Astrocyte of the cerebellum (primary cell): ENCODE data around the gene RC3H2.
A peak's percentile ranks its signal among the peaks of the same experiment; 100 is the strongest.

Source experiments
- DNase-seq: peaks from one replicate; pipeline ENCODE4 v3.0.0-alpha.2; 2011; ENCODE audit warnings: low read depth
- H3K4me3 ChIP-seq: 2 replicates; pipeline ENCODE4 v1.5.1; 2011; ENCODE audit warnings: mild to moderate bottlenecking, low read depth, low read length, moderate library complexity
- in situ Hi-C: cut with HindIII; loops from 2 replicates; pipeline ENCODE4 v1.10.0; 2017; ENCODE audit warnings: low sequenced_read_pairs
- TF ChIP-seq, protein P1 (sequence below): IDR thresholded peaks from 2 replicates; pipeline ENCODE4 v1.5.1; 2012; ENCODE audit warnings: low read length, low read depth, moderate library complexity, mild to moderate bottlenecking; ENCODE audit errors: missing control alignments

RC3H2 gene

DNA sequence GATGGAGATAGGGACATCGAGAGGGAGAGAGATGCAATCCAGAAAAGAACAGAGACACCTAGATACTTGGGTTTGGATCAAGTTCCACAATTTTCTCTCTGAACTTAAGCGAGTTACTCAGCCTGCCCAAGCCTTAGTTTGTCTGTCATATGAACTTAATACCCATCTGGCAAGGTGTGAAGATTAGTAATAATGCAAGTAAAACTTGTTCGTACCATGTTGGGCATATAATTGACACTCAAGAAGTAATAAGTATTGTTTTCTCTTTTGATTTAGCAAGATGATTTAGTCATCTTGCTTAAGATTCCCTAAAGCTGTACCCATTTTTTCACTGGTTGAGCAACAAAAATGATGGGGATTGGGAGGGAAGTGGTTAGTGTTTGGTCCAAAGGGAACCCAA, 43.2 kb upstream of the RC3H2 start:
- no peak overlapping the region for H3K4me3 ChIP-seq
- DNase-seq, result no peak

DNA sequence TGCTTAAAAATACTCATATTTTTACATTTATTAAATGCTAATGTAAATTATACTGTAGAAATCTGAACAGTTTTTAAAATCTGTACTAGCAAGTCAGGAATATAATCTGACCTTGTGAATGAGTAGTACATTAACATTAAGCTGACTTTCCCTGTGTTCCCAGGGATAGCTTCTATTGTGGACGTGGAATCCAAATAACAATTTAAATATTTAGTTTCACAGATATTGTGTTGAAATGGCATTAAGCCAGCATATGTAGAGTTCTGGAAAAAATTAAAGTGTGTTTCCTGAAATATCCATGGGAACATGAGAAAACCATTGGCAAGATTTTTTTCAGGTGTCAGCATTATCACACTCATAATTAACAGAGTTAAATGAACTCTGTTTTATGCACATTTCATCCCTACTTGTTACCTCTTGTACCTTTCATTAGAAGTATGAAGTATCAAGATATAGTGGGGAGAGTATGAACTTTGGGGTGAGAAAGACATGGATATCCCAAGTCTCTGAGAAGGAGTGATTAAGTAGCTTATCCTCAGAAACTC, 41.4 kb upstream of the RC3H2 start:
- H3K4me3 ChIP-seq, result no peak overlapping the region
- TF ChIP-seq, protein P1, sequence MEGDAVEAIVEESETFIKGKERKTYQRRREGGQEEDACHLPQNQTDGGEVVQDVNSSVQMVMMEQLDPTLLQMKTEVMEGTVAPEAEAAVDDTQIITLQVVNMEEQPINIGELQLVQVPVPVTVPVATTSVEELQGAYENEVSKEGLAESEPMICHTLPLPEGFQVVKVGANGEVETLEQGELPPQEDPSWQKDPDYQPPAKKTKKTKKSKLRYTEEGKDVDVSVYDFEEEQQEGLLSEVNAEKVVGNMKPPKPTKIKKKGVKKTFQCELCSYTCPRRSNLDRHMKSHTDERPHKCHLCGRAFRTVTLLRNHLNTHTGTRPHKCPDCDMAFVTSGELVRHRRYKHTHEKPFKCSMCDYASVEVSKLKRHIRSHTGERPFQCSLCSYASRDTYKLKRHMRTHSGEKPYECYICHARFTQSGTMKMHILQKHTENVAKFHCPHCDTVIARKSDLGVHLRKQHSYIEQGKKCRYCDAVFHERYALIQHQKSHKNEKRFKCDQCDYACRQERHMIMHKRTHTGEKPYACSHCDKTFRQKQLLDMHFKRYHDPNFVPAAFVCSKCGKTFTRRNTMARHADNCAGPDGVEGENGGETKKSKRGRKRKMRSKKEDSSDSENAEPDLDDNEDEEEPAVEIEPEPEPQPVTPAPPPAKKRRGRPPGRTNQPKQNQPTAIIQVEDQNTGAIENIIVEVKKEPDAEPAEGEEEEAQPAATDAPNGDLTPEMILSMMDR, result no peak
- in situ Hi-C loops, result no loop called here
- no peak for DNase-seq

More for the DNA sequence above, 43.2 kb upstream of the RC3H2 start:
- TF ChIP-seq, protein P1, result no peak
- in situ Hi-C loops, result no loop called here

DNA sequence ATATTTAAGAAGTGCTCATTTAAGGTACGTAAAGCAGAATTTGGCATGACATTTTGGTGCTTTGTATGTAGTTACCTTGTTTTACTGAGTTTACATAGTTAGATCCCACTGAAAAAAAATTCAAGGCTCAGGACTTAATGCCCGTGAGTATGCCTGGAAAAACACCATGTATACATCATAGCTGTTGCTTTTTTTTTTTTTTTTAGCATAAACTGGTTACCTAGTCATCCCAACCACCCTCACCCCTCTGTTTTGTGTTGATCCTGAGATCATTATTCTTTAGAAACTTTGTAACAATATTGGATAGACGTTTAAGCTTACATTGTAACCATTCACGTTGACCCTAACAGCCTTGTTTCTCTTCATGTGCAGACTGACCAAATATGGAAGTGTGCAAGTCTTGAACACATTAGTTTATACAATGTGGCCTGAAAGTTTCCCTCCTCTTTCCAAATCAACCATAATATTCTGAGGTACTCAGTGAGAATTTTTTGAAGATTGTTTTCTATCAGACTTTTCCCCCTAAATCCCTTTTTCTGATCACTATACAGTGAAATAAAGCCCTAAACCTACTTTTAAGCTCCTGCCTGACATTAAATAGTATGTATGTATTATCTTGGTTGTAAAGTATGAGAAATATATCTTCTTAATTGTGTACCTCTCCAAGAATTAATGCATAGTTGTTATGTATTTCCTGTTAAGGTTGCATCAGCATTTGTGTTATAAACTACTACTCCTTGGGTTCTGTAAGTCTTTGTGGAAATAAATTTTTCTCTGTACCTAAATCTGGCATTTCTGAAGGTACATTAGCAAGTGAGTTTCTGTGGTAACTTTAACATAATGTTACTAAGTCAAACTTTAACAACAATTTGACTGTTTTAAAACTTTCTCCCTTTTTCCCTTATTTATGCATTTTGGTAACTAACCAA, 40.1 kb upstream of the RC3H2 start:
- in situ Hi-C loops, result no loop called here
- no peak overlapping the region for H3K4me3 ChIP-seq
- no peak for DNase-seq
- TF ChIP-seq, protein P1, result no peak

DNA sequence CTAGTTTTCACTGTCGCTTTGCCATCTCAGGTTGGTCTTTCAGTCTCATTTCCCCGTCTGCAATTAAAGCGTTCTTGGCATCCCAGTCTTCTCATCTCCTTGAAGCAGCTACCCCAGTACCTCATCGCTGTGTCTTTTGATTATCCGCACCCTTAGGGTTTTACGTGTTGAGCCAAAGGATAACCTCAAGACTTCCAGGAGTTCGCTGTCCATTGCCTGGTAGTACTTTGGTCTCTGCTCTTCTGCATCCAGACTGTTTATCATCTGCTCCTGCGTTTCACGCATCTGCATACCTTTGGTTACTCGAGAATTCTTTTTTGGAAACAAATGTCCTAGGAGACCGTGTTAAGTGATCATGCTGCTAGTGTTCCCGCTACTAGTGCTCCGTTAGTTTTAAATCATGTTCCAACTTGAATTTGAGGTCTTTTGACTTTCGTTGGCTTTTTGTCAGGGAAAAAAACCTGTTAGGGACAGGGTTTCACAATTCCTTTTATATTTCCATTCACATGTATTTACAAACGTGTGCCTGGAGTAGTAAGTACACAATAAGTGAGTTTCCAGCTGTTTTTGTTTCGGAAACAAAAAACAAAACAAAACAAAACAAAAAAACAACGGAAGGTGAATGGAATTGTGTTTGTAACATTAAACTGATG, 36.5 kb upstream of the RC3H2 start:
- in situ Hi-C loops, result no loop called here
- TF ChIP-seq, protein P1, result no peak
- H3K4me3 ChIP-seq, result peak overlapping the region; percentile 77
- DNase-seq, result peak; percentile 39

DNA sequence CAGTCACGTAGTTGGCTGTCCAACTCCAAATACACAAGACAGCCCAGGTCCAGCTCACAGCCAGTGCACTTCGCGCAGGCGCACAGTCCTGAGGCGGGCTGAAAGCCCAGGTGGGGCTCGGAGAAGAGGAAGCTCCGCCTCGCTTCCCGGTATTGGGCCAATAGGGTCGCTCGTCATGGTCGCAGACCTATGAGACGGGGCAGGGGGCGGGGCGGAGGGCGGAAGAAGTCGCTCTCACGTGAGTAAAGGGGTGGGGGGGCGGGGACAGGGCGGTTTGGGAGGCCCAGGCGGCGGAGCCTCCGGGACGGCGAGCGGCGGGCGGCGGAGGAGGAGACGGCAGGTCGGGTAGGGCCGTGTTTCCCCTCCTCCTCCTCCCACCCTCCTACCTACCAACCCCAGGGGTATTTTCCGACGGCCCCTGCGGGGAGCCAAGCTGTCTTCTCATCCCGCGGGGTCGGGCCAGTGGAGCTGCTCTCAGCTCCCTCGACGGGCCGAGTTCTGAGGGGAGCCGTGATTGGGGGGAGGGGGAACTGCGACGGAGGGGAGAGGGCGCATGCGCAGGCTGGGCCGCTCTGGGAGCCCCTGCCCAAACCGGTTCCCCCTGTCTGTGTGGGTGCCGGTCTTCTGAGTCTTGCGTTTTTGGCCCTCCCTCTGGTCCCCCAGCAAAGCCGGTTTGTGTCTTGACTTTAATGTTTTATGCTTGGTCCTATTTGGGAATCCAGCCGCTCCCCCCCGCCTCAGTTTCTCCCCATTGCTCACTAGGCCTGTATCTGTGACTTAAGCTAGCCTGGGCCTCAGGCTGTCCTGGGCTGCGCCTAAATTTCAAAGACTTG, 35.8 kb upstream of the RC3H2 start, which contains the start of gene RABGAP1:
TSS of gene RABGAP1 (plus strand) at position 272 of the 833 bp plus-strand sequence. CDS start 16,040 bp downstream, outside the sequence.
- in situ Hi-C loops, result no loop called here
- peak; percentile 94 for DNase-seq
- TF ChIP-seq, protein P1, result no peak
- peak within 1 kb of the TSS; percentile 77 for H3K4me3 ChIP-seq

DNA sequence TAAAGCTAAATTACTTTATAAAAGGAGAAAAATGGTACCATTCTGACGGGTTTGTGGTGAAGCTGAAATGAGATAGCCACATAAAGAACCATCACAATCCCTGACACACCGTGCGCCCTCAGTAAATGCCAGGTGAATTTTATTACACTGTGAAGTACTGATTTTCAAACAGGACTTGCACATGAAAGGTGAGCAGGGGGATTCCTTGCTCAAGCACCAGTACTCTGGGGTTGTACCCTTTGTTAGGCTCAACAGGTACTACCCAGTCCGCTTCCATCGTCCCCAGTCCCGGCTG, 35.2 kb upstream of the RC3H2 start:
- TF ChIP-seq, protein P1, result no peak
- H3K4me3 ChIP-seq, result peak overlapping the region; percentile 22
- in situ Hi-C loops, result no loop called here
- no peak for DNase-seq
